SJSA1 (cell line): ENCODE results near the gene KANK4. TPM values are rescaled to one million over a fixed set of nuclear protein-coding genes. Genes with fewer than 3 reads are reported as not detected.
A peak's percentile ranks its signal among the peaks of the same experiment; 100 is the strongest.

ENCODE experiments used
- DNase-seq, 2 experiments: peaks; one replicate each; pipeline ENCODE4 v3.0.0-alpha.2; 2015 to 2020; ENCODE audit warnings: low spot score in 2 of 2, low read depth in 1 of 2
- H3K27ac ChIP-seq: fragments of 250-450 bp; sonication (Bioruptor Pico); 2 replicates; pipeline ENCODE4 v1.5.1; 2020; ENCODE audit warnings: mild to moderate bottlenecking, moderate library complexity
- H3K27me3 ChIP-seq: fragments of 250-450 bp; sonication (Bioruptor Pico); replicated peaks from 2 replicates; pipeline ENCODE4 v1.5.1; 2020; ENCODE audit warnings: mild to moderate bottlenecking, moderate library complexity
- H3K36me3 ChIP-seq: fragments of 250-450 bp; sonication (Bioruptor Pico); 2 replicates; pipeline ENCODE4 v1.5.1; 2020; ENCODE audit warnings: mild to moderate bottlenecking
- H3K4me1 ChIP-seq: fragments of 250-450 bp; sonication (Bioruptor Pico); replicated peaks from 2 replicates; pipeline ENCODE4 v1.6.1; 2021; ENCODE audit warnings: mild to moderate bottlenecking
- H3K4me3 ChIP-seq: fragments of 250-450 bp; sonication (Bioruptor Pico); 2 replicates; pipeline ENCODE4 v1.5.1; 2020; ENCODE audit warnings: mild to moderate bottlenecking
- H3K9me3 ChIP-seq: fragments of 250-450 bp; sonication (Bioruptor Pico); replicated peaks from 2 replicates; pipeline ENCODE4 v1.5.1; 2020; ENCODE audit warnings: mild to moderate bottlenecking
- total RNA-seq: library from RNA; depleted of rRNA; stranded (reverse); fragments of >200 nt; shearing (Covaris generic); gene quantifications from 2 replicates; pipeline ENCODE4 v1.2.3, GENCODE V29; 2014

KANK4 gene
- total RNA-seq, 1 experiment from 2014 or later, result not detected

- Histone ChIP-seq H3K4me1 (peaks cover 13% of the 10 kb centered on the region), H3K27me3 (no peaks in the 10 kb centered on the region), H3K9me3 (no peaks in the 10 kb centered on the region), H3K36me3 (no peaks in the 10 kb centered on the region), H3K27ac (no peak overlapping the region), H3K4me3 (no peak overlapping the region)
- no peak for DNase-seq
Observed at GRCh38 chr1:62325681-62326080, 6.4 kb upstream of the KANK4 start.

DNA sequence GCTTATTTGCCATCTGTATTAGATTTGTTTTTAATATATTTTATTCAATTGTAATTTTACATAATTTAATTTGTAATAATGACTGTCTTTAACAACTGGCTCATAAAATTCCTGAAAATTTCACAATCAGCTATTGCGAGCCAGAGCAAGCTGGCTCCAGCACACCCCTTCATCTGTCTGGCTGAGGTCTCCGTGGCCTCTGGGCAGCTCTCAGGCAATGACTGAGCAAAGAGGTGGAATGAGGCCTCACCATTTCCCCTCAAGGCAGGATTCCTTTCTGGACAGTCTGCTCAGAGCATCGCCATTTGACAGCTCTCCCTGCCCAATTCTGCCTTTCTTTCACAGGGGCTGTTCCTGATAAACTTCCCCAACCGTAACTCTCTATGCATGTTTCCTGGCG is 5.8 kb upstream of the KANK4 start:
- H3K36me3 ChIP-seq, result no peaks in the 10 kb centered on the region
- H3K9me3 ChIP-seq, result no peaks in the 10 kb centered on the region
- no peak overlapping the region for H3K27ac ChIP-seq
- H3K4me3 ChIP-seq, result no peak overlapping the region
- no peak for DNase-seq
- peaks cover 13% of the 10 kb centered on the region for H3K4me1 ChIP-seq
- H3K27me3 ChIP-seq, result no peaks in the 10 kb centered on the region

GRCh38 chr1:62321446-62321845 is 2.2 kb upstream of the KANK4 start:
- Histone ChIP-seq H3K9me3 (no peaks in the 10 kb centered on the region), H3K4me1 (peaks cover 20% of the 10 kb centered on the region), H3K36me3 (no peaks in the 10 kb centered on the region), H3K27ac (no peak overlapping the region), H3K27me3 (peaks cover 14% of the 10 kb centered on the region), H3K4me3 (no peak overlapping the region)
- DNase-seq, result peak; percentile 52 to 67

DNA sequence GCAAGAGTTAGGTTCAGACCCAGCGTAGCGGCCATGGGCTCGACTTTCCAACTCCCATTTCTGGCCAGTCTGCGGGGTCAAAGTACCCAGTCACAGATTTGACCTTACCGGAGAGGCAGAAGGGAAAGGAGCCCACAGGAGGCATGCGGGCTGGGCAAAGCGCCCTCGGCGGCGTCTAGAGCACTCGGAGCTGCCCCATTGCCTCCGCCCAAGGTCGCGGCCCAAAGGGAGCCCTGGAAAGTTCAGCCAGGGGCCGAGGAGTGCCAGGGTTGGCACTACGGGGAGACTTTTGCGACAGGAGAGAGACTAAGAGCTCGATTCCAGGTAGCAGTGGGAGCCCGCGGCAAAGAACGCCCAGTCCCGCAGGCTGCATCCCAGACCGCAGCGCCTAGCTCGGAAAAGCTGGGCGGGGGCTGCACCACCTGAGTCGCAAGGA is 896 bp downstream of the KANK4 start:
- Histone ChIP-seq H3K36me3 (no peaks in the 10 kb centered on the region), H3K27ac (no peak overlapping the region), H3K27me3 (peaks cover 14% of the 10 kb centered on the region), H3K4me1 (peaks cover 20% of the 10 kb centered on the region), H3K4me3 (no peak overlapping the region), H3K9me3 (no peaks in the 10 kb centered on the region)
- DNase-seq, result no peak

DNA sequence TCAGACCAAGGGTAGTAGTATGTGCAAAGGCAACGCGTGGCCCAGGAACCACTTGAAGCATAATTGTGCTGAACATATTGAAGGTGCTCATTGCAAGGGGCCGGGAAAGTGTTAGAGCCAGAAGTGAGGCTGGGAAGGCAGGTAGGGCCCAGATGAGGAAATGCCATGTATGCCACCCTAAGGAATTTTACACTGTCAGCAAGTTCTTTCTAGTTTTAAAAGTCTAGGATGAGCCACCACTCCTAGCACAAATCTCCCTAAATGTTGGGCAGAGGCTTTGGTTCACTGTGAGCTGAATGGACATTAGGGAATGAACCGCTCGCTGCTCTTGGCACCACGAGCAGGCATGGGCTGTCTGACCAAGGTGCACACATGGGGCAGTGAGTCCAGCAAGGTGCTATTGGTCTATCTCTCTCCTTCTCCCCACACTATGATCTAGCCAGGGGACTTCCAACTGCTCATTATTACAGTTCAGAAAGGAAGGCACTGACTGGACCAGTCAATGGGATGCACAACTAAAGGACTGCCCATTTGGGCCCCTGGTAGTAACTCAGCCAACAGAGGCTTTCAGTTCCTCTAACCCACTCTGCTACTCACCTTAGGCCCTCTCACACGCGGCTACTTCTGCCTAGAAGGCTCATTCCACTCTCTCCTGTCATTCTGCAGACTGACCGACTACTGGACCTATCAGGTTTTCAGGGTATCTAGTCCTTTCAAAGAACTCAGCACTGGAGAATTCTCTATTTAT is 2.0 kb downstream of the KANK4 start:
- Histone ChIP-seq H3K36me3 (no peaks in the 10 kb centered on the region), H3K4me1 (peaks cover 16% of the 10 kb centered on the region), H3K27me3 (peaks cover 14% of the 10 kb centered on the region), H3K27ac (no peak overlapping the region), H3K9me3 (no peaks in the 10 kb centered on the region), H3K4me3 (no peak overlapping the region)
- DNase-seq, result no peak

DNA sequence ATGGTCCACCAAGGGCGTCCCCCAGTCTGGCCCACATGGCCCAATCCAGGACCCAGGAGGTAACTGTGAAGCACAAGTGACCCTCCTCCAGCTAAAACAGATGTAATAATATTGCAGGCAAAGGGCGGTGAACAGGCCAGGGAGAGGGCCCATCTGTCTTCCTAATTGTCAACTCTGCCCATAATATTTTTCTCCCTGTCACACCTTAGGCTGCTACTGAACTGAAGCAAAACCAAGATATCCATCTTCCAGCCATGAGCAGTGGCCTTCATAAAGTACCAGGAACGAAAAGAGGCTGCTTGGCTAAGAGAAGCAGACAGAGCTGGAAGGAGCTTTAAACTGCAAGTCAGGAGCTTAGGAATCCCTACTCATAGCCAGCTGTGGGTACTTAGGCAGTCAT is 3.1 kb downstream of the KANK4 start:
- H3K9me3 ChIP-seq, result no peaks in the 10 kb centered on the region
- no peak for DNase-seq

GRCh38 chr1:62315387-62315786 is 3.8 kb downstream of the KANK4 start:
- H3K9me3 ChIP-seq, result no peaks in the 10 kb centered on the region
- no peaks in the 10 kb centered on the region for H3K36me3 ChIP-seq
- H3K4me3 ChIP-seq, result no peak overlapping the region
- H3K27ac ChIP-seq, result no peak overlapping the region
- H3K27me3 ChIP-seq, result peaks cover 14% of the 10 kb centered on the region
- H3K4me1 ChIP-seq, result peaks cover 7% of the 10 kb centered on the region
- DNase-seq, result no peak

More for the DNA sequence above, 3.1 kb downstream of the KANK4 start:
- H3K4me1 ChIP-seq, result peaks cover 8% of the 10 kb centered on the region
- H3K4me3 ChIP-seq, result no peak overlapping the region
- no peaks in the 10 kb centered on the region for H3K36me3 ChIP-seq
- H3K27ac ChIP-seq, result no peak overlapping the region
- H3K27me3 ChIP-seq, result peaks cover 14% of the 10 kb centered on the region

DNA sequence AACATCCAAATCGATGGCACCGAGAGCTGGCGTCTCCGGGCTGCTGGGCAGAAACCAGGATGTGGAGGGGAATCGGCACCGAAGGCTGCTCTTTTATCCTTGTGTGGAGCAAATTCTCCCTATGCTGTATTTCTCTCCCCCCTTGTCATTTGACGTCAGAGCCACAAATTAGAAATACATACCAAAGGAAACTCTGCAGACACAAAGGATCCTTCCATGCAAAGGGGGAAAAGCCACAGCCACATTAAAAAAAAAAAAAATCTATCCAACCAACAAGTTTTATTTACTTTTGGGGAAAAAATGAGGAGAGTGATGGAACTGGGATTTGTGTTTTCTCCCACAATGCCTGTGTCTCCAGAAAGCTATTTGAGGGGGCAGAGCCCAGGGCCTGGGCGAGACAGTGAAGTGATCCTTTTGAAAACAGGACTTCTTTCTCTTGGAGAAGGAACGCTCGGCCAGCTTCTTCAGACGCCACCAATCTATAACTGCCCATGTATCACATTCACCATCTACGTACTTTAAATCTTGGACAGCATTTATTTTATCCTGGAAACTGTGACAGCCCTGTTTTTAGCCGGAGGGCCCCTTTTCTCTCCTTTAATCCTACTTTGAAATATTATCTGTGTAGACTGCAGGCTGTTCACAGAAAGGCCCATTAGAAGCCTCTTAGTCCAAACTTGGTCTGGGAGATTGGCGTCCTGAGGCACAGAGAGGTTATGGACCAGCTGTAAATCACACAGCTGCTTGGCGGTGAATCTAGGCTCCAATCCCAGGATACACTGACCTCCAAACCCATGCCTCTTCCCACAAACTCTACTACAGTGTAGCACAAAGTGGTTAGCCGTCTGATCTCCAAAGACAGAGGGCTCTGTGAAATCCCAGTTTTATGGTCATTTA is 4.5 kb downstream of the KANK4 start:
- no peak overlapping the region for H3K27ac ChIP-seq
- H3K4me1 ChIP-seq, result peaks cover 7% of the 10 kb centered on the region
- H3K27me3 ChIP-seq, result peaks cover 14% of the 10 kb centered on the region
- no peak overlapping the region for H3K4me3 ChIP-seq
- H3K36me3 ChIP-seq, result no peaks in the 10 kb centered on the region
- DNase-seq, result no peak
- no peaks in the 10 kb centered on the region for H3K9me3 ChIP-seq

DNA sequence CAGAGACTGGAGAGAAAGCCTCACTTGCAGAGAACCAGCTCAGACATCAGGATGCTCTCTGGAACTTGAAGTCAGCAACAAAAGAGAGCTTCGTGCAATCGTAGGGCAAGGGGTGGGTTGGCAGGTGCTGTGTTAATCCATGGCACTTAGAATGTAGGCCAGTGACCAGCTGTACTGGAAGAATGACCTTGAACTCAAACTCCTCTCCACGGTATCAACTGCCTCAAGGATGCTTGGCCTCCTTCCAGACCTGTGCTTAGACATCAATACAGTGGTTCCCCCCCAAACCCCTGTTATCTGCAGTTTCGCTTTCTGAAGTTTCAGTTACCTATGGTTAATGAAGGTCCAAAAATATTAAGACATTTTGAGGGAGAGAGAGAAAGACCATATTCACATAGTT is 6.5 kb downstream of the KANK4 start:
- no peaks in the 10 kb centered on the region for H3K4me1 ChIP-seq
- no peak for DNase-seq
- no peak overlapping the region for H3K4me3 ChIP-seq
- H3K9me3 ChIP-seq, result no peaks in the 10 kb centered on the region
- no peaks in the 10 kb centered on the region for H3K36me3 ChIP-seq
- no peaks in the 10 kb centered on the region for H3K27me3 ChIP-seq
- H3K27ac ChIP-seq, result no peak overlapping the region

- H3K27me3 ChIP-seq, result no peaks in the 10 kb centered on the region
- DNase-seq, result no peak
Observed at GRCh38 chr1:62311473-62311943, 7.7 kb downstream of the KANK4 start.

GRCh38 chr1:62309906-62310305 is 9.3 kb downstream of the KANK4 start:
- Histone ChIP-seq H3K4me1 (no peaks in the 10 kb centered on the region), H3K9me3 (no peaks in the 10 kb centered on the region), H3K27ac (no peak overlapping the region), H3K36me3 (no peaks in the 10 kb centered on the region), H3K4me3 (no peak overlapping the region), H3K27me3 (no peaks in the 10 kb centered on the region)
- no peak for DNase-seq

More at GRCh38 chr1:62311473-62311943, 7.7 kb downstream of the KANK4 start:
- Histone ChIP-seq H3K4me3 (no peak overlapping the region), H3K4me1 (no peaks in the 10 kb centered on the region), H3K36me3 (no peaks in the 10 kb centered on the region), H3K9me3 (no peaks in the 10 kb centered on the region), H3K27ac (no peak overlapping the region)

GRCh38 chr1:62308606-62309005 is 10.6 kb downstream of the KANK4 start:
- Histone ChIP-seq H3K9me3 (no peaks in the 10 kb centered on the region), H3K4me1 (no peaks in the 10 kb centered on the region), H3K27me3 (no peaks in the 10 kb centered on the region), H3K27ac (no peak overlapping the region), H3K36me3 (no peaks in the 10 kb centered on the region), H3K4me3 (no peak overlapping the region)
- DNase-seq, result no peak

DNA sequence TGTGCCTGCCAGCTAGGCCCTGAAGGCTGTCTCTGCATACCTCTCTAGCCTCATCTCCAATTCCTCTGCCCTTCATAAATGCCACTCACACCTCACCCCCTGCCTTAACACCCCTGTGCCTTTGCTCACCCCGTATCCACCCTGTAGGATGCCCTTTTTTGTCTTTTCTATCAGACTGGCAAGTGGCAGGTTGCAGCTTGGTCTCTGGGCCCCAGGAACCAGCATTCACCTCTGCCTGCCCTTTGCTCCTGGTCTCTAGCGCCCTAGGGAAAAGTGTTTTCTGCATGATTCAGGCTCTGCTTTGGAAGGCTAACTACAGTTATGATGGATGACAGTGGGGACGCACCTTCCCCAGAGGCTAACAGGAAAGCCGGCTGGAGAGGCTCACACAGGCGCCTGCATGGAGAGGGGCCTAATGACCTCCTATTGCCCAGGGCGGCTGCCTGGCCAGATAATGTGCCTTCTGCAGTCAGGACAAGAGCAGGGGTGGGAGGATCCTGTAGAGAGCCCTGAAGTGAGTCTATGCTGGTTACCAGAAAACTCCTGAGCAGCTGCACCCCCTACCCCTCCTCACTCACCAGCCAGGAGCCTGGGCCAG is 11.2 kb downstream of the KANK4 start:
- Histone ChIP-seq H3K36me3 (no peaks in the 10 kb centered on the region), H3K27ac (no peak overlapping the region), H3K4me3 (no peak overlapping the region), H3K27me3 (no peaks in the 10 kb centered on the region), H3K4me1 (no peaks in the 10 kb centered on the region), H3K9me3 (no peaks in the 10 kb centered on the region)
- no peak for DNase-seq

- DNase-seq, result no peak
- H3K27me3 ChIP-seq, result no peaks in the 10 kb centered on the region
- no peaks in the 10 kb centered on the region for H3K4me1 ChIP-seq
- no peaks in the 10 kb centered on the region for H3K36me3 ChIP-seq
- no peak overlapping the region for H3K4me3 ChIP-seq
- no peaks in the 10 kb centered on the region for H3K9me3 ChIP-seq
- no peak overlapping the region for H3K27ac ChIP-seq
Observed at GRCh38 chr1:62307446-62307845, 11.8 kb downstream of the KANK4 start.
